NCI-H2227 (cell line): ENCODE measurements around the gene IFNAR2.

Experiments
- DNase-seq: peaks from one replicate; lab custom pipeline; 2025; ENCODE audit not compliant: unreplicated experiment; lab: John Stamatoyannopoulos, UW

IFNAR2 gene

GRCh38 chr21:33229784-33230544 lies at the start of gene IFNAR2:
IFNAR2 (plus strand) TSS chr21:33229938; CDS start chr21:33241923, 11,985 bp downstream.
- peak; percentile 83 for DNase-seq

DNA sequence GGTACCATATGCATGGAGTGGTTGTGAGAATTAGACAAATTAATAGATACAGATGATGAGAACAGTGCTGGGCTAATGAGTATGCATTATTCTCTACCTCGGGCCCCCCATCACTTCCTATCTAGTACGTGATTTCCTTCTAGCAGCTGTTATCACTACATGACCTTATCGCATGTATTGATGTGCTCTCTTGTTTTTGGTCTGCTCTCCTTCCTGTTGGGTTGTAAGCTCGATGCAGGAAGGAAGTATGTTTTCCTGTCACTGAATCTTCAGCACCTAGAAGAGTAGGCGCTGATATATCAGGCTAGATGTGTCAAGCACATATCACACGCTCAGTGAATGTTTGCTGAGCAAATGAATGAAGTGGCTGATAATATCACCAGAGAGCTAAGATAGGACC lies 43.9 kb upstream of the IFNAR2 start:
- DNase-seq = no peak

DNA sequence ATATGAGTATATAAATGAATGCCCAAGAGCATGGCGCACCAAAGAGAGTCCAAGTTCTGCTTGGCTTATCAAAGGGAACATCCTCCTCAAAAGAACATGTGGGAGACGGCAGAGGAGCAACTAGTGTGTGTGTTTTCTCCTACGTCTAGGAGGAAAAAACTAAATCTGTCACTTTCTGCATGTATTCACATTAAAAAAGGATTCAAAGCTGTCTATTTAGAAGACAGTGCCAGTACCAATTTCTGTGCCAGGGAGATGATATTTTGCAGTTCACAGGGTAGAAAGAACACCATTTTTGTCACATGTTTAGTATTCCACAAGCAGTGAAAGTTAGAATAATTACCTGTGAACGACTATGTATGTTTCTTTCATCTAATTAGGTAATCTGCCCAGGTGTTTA lies 42.5 kb upstream of the IFNAR2 start:
- DNase-seq = no peak

DNA sequence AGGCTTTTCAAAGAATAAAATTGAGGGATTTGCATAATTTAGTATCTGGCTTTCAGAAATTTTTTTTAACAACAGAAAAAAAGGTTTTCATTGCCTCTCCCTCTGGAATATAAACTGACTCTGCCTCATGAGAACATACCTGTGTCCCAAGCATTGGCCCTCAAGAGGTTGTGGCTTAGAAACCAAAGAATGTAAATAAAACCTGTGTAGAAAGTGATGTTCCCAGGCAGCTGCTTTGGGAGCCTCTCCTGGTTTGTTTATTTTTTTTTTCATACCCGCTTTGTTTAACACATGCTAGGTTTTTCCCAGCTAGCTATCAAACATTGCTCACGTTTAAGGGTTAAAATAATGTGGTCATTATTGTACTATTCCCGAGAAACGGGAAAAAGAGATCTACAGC lies 40.5 kb upstream of the IFNAR2 start:
- no peak for DNase-seq

- DNase-seq = no peak
These were observed 39.9 kb upstream of the IFNAR2 start for GRCh38 chr21:33189824-33190223.

- DNase-seq = peak; percentile 89
These were observed 32.8 kb upstream of the IFNAR2 start for GRCh38 chr21:33196941-33197374.

GRCh38 chr21:33197496-33197895 lies 32.2 kb upstream of the IFNAR2 start:
- no peak for DNase-seq

DNA sequence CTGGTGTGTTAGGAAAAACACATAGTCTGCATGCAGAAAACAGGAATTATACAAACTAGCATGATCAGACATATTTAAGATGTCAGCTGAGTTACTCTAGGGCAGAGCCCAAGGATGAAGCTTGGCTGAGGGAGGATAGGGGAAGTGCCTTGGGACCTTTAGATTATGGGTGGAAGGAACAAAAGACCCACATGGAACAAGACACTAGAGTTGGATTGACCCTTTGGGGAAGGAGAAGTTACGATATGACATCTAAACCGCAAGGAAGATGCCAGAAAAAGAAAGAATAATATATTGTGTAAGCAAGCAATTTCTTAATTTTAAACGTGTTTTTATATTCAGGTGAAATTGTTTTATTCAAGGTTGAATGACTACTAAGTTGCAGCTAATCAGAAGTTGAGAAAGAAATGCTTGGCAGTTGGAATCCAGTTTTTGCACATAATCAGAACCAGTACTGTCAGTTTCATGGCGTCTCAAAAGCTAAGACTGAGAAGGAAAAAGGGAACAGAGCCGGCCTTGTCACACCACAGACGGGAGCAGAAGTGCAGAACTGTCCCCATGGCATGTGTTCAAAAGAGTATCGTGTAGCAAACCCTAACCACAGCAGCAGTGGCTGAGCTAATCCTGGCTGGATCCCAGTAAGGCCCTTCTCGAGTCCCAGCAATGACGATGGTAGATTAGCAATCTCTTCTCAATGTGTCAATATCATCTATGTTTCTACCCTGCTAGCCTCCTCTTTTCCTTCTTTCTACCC lies 31.2 kb upstream of the IFNAR2 start:
- DNase-seq = no peak

GRCh38 chr21:33199100-33199464 lies 30.7 kb upstream of the IFNAR2 start:
- no peak for DNase-seq

- peak; percentile 92 for DNase-seq
These were observed 30.1 kb upstream of the IFNAR2 start for GRCh38 chr21:33199516-33200217.

- no peak for DNase-seq
These were observed 27.8 kb upstream of the IFNAR2 start for GRCh38 chr21:33201956-33202355.

- DNase-seq = no peak
These were observed 27.0 kb upstream of the IFNAR2 start for GRCh38 chr21:33202464-33203363.

- no peak for DNase-seq
These were observed 26.4 kb upstream of the IFNAR2 start for GRCh38 chr21:33203371-33203724.

DNA sequence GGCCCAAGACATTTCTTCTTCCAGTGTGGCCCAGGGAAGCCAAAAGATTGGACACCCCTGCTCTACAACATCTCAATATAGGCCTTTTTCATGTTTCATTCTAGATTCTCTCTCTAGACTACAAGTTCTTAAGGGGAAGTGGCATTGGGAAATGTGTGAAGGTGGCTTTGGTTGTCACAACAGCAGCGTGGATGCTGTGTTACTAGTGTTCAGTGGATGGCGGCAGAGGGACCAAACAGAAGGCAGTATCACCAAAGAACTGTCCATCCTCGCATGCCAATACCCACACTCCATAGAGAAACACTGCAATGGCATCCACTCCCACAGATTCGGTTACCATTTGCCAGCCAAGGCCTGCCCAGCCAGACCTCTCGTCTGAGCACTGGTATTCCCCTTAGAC lies 24.3 kb upstream of the IFNAR2 start:
- no peak for DNase-seq

DNA sequence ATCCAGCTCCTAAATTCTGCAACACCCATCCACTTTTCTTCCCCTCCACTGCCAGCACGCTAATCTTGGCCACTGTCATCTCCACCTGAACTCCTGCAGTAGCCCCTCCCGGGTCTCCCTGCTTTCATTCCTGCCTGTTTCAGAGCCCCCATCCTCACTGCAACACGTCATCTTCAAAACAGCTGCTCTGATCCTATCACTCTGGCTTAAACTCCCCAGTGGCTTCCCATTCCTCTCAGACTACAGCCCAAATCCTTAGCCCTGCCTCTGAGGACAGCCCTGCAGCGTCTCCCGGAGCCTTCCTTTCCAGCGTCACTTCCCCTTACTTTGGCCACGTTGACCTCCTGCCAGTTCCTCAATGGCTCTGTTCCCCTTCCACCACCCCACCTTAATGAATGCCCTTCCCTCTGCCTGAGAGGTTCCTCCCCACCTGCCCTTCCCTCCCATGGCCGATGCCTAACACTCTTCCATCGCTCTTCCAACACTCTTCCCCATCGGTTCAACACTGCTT lies 22.9 kb upstream of the IFNAR2 start:
- no peak for DNase-seq

- no peak for DNase-seq
These were observed 22.1 kb upstream of the IFNAR2 start for GRCh38 chr21:33207449-33208149.

- DNase-seq = no peak
These were observed 21.2 kb upstream of the IFNAR2 start for GRCh38 chr21:33208534-33208933.

DNA sequence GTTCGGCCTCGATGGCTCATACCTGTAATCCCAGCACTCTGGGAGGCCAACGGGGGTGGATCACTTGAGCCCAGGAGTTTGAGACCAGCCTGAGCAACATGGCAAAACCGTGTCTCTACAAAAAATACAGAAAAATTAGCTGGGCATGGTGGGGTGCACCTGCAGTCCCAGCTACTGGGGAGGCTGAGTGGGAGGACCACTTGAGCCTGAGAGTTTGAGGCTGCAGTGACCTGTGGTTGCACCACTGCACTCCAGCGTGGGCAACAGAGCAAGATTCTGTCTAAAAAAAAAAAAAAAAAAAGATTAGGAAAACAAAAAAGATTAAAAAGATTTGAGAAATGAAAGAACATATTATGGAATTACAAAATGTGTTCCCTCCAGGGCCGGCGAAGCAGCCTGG lies 18.4 kb upstream of the IFNAR2 start:
- no peak for DNase-seq

DNA sequence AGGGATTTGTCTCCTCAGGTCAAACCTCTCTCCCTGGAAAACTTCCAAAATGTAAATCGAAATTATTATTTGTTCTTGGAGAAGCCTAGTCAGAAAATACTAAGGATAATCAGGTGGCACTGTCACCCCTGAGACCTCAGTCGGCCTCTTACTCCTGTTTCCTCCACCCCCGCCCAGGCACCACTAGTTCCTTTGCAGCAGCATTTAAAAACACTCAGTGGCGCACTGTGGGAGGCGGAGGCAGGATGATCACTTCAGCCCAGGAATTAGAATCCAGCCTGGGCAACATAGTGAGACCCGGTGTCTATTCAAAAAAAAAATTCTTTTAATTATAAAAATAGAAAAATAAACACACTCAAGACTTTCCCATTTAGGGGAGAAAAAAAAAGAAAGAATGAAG lies 18.0 kb upstream of the IFNAR2 start:
- DNase-seq = no peak
